AG04450 (cell line): ENCODE results near the gene KRT4. TPM values are rescaled to one million over a fixed set of nuclear protein-coding genes. Genes with fewer than 3 reads are reported as not detected.

Experiments used
- CTCF ChIA-PET: fragments of 300-600, 350-600 bp; formaldehyde crosslinking; extraction: SDS; loops from one replicate; lab custom pipeline; 2022; ENCODE audit warnings: antibody characterized with exemption, inconsistent platforms; lab: Charles Lee
- POLR2A ChIA-PET: fragments of 350-600 bp; formaldehyde crosslinking; extraction: SDS; loops from one replicate; lab custom pipeline; 2021; ENCODE audit warnings: antibody characterized with exemption, inconsistent platforms; lab: Yijun Ruan, JAX
- DNase-seq: peaks from one replicate; pipeline ENCODE4 v3.0.0-alpha.2; 2011; ENCODE audit warnings: low read depth, low spot score
- H3K27ac ChIP-seq: one replicate; pipeline ENCODE4 v1.5.1; 2012; ENCODE audit warnings: low read depth, low read length, control low read depth
- H3K27me3 ChIP-seq: one replicate; pipeline ENCODE4 v1.6.0; 2012; ENCODE audit warnings: low read length; ENCODE audit not compliant: control insufficient read depth, insufficient read depth
- H3K4me3 ChIP-seq: 2 replicates; pipeline ENCODE4 v1.5.1; 2011; ENCODE audit warnings: mild to moderate bottlenecking, low read depth, low read length, control low read depth
- H3K9me3 ChIP-seq: 2 replicates; pipeline ENCODE4 v1.5.1; 2012; ENCODE audit warnings: low read length; ENCODE audit not compliant: control insufficient read depth, insufficient read depth
- polyA plus RNA-seq: library from polyadenylated mRNA; depleted of rRNA; stranded (reverse); fragments of >200 nt; gene quantifications from 2 replicates; pipeline ENCODE4 v1.2.3, GENCODE V29; 2011
- TF ChIP-seq, protein P1 (sequence below): IDR thresholded peaks from 2 replicates; pipeline ENCODE4 v1.5.1; 2011; ENCODE audit warnings: low read depth, low read length, control low read depth, inconsistent platforms

Gene KRT4
- polyA plus RNA-seq, 1 experiment: 0.16 TPM

DNA sequence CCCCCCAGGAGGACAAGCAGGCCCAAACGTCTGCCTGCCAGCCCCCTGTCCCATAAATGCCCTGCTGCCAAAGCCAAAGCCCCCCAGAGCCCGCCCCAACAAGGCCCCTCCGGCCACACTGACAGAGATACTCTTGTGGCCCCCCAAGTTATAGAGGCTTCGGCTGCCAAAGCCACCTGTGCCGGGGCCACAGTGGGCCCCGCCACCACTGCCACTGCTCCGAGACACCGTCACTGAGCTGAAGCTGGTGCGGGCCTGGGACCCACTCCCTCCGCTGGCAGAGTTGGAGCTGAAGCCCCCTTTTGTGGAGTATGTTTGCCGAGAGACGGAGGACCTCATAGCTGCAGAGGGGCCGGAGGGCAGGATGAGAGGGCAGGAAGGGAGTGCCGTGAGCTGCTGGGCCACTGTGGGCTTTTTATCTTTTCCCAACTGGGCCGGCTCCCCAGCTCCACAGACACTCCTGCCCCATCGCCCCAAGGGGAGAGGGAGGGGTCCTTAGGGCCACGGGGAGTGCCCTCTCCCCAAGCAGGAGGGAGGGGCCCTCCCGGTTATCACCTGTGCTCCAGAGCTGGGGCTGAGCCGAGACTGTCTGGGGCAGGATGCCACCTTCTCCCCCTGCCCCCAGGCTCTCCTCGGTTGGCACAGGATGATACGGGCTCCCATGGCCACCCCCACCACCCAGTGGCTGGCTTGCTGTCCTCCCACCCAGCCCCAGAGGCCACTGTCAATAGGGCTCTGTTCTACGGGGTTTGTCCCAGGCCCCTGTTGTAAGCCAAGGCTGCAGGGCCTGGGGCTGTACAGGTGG, 20.2 kb upstream of the KRT4 start, which contains the start of gene KRT79:
Gene KRT79, minus strand, starts transcription at position 390 of the 805 bp plus-strand sequence. Its CDS starts 51 bp downstream, at position 339.
- no peak within 1 kb of the TSS for H3K27ac ChIP-seq
- no peaks in the 10 kb centered on the region for H3K27me3 ChIP-seq
- DNase-seq: no peak
- no peak within 1 kb of the TSS for H3K4me3 ChIP-seq
- CTCF ChIA-PET: no interaction called here
- TF ChIP-seq, protein P1, sequence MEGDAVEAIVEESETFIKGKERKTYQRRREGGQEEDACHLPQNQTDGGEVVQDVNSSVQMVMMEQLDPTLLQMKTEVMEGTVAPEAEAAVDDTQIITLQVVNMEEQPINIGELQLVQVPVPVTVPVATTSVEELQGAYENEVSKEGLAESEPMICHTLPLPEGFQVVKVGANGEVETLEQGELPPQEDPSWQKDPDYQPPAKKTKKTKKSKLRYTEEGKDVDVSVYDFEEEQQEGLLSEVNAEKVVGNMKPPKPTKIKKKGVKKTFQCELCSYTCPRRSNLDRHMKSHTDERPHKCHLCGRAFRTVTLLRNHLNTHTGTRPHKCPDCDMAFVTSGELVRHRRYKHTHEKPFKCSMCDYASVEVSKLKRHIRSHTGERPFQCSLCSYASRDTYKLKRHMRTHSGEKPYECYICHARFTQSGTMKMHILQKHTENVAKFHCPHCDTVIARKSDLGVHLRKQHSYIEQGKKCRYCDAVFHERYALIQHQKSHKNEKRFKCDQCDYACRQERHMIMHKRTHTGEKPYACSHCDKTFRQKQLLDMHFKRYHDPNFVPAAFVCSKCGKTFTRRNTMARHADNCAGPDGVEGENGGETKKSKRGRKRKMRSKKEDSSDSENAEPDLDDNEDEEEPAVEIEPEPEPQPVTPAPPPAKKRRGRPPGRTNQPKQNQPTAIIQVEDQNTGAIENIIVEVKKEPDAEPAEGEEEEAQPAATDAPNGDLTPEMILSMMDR: no peak
- H3K9me3 ChIP-seq: no peaks in the 10 kb centered on the region
- POLR2A ChIA-PET: no interaction called here

DNA sequence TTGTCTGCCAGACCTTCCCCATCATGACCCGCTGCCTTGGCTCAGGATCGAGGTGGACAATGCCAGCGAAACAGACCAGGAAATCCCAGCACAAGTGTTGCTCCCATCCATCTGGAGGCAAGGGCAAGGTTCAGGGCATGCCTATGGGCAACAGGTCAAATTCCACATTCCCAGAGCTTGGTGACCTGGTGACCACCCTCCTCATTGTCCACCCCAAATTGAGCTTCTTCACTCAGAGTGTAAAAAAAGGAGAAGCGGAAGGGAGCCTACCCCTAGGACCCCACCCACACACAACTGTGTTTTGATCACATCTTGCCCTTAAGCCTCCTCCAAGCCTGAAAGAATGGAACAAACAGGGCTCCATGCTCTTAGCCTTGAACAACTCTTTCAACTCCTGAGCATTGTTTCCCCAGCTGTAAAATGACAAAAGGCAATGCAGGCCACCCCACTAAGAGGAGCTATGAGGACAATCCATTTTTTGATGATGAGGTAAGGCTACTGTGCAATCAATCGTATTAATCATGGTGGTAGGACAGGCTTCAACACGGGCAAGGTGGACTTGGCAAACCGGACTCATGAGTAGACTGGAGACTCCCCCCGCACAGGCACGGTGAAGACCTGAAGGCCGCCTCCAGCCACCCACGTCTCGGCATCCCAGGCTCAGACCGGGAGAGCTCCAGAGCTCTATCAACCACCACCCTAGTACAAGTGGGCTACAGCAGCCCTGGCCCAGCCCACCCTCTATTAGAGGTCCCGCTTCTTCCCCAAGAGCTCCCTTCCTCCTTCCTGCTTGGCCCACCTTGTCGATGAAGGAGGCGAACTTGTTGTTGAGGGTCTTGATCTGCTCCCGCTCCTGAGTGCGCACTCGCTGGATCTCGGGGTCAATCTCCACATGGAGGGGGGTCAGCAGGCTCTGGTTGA, 19.3 kb upstream of the KRT4 start:
- Histone ChIP-seq H3K27me3 (no peaks in the 10 kb centered on the region), H3K27ac (no peak overlapping the region), H3K4me3 (no peak overlapping the region), H3K9me3 (no peaks in the 10 kb centered on the region)
- TF ChIP-seq, protein P1: no peak
- POLR2A ChIA-PET: no interaction called here
- no peak for DNase-seq
- CTCF ChIA-PET: no interaction called here

DNA sequence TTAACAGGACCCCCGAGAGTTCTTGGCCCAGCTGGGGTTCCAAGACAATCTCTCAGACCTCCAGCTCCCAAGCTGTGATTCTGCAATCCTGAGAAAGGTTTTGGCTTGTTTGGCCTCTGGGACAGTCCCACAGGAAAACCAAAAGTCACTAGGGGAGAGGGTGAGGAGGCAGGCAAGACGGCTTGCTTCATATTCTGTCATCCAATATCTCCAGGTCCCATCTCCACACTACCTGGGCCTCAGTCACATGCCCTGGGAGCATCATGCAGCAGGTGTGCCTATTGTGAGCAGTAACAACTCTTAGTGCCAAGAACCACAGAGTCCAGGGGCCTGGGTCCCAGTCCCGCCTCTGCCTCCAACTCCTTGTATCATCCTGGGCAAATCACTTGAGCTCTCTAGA, 18.5 kb upstream of the KRT4 start:
- TF ChIP-seq, protein P1: no peak
- ChIA-PET CTCF (no interaction called here), POLR2A (no interaction called here)
- no peak for DNase-seq
- Histone ChIP-seq H3K27ac (no peak overlapping the region), H3K27me3 (no peaks in the 10 kb centered on the region), H3K4me3 (no peak overlapping the region), H3K9me3 (no peaks in the 10 kb centered on the region)

DNA sequence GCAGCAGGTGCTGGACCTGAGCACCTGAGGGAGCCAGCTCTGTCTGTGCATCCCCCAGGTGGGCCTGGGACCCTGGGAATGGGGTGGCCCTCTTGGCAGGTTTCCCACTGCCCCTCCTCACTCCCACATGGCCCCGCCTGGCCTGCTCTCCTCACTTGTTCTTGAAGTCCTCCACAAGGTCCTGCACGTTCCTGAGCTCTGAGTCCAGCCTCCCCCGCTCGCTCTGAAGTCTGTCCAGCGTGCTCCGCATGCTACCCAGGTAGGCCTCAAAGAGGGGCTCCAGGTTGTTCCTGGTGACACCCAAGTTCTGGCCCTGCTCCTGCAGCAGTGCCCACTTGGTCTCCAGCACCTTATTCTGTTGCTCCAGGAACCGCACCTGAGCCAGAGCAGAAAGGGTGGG, 17.3 kb upstream of the KRT4 start:
- Histone ChIP-seq H3K4me3 (no peak overlapping the region), H3K27ac (no peak overlapping the region), H3K9me3 (no peaks in the 10 kb centered on the region), H3K27me3 (no peaks in the 10 kb centered on the region)
- ChIA-PET POLR2A (no interaction called here), CTCF (no interaction called here)
- TF ChIP-seq, protein P1: no peak
- no peak for DNase-seq
